SKM-1 treated with dmso at 0.1 percent for 144 hours (cell line): ENCODE measurements around the gene ARHGEF10L.

Experiments used
- DNase-seq: peaks from one replicate; lab custom pipeline; 2025; ENCODE audit not compliant: unreplicated experiment; lab: John Stamatoyannopoulos, UW

Gene ARHGEF10L

GRCh38 chr1:17700945-17701810 is 161.7 kb downstream of the ARHGEF10L start:
- no peak for DNase-seq

GRCh38 chr1:17704176-17704575 is 164.7 kb downstream of the ARHGEF10L start:
- no peak for DNase-seq

GRCh38 chr1:17706445-17706844 is 166.9 kb downstream of the ARHGEF10L start:
- DNase-seq = no peak

GRCh38 chr1:17709981-17710380 is 170.5 kb downstream of the ARHGEF10L start:
- no peak for DNase-seq

- no peak for DNase-seq
Observed at GRCh38 chr1:17710889-17711576, 171.5 kb downstream of the ARHGEF10L start.

GRCh38 chr1:17711577-17711910 is 172.0 kb downstream of the ARHGEF10L start:
- DNase-seq = no peak

- DNase-seq = no peak
Observed at GRCh38 chr1:17711941-17712340, 172.4 kb downstream of the ARHGEF10L start.

GRCh38 chr1:17713993-17714392 is 174.5 kb downstream of the ARHGEF10L start:
- DNase-seq = no peak

- no peak for DNase-seq
Observed at GRCh38 chr1:17717594-17718535, 178.4 kb downstream of the ARHGEF10L start.

- DNase-seq = no peak
Observed at GRCh38 chr1:17719874-17720273, 180.4 kb downstream of the ARHGEF10L start.

- DNase-seq = no peak
Observed at GRCh38 chr1:17721444-17721843, 181.9 kb downstream of the ARHGEF10L start.

GRCh38 chr1:17723684-17724083 is 184.2 kb downstream of the ARHGEF10L start:
- no peak for DNase-seq

GRCh38 chr1:17724150-17724549 is 184.7 kb downstream of the ARHGEF10L start:
- no peak for DNase-seq

GRCh38 chr1:17725084-17725719 is 185.7 kb downstream of the ARHGEF10L start:
- no peak for DNase-seq

- DNase-seq = no peak
Observed at GRCh38 chr1:17725811-17726582, 186.5 kb downstream of the ARHGEF10L start.

- DNase-seq = no peak
Observed at GRCh38 chr1:17728123-17728712, 188.7 kb downstream of the ARHGEF10L start.

- no peak for DNase-seq
Observed at GRCh38 chr1:17729248-17729647, 189.8 kb downstream of the ARHGEF10L start.

- no peak for DNase-seq
Observed at GRCh38 chr1:17729909-17730308, 190.4 kb downstream of the ARHGEF10L start.

GRCh38 chr1:17731460-17731859 is 192.0 kb downstream of the ARHGEF10L start:
- no peak for DNase-seq

- DNase-seq = no peak
Observed at GRCh38 chr1:17732475-17732874, 193.0 kb downstream of the ARHGEF10L start.
